ENCODE data around the gene TP53. TPM values are rescaled to one million over a fixed set of nuclear protein-coding genes. Genes with fewer than 3 reads are reported as not detected.

Gene TP53
- total RNA-seq (34.3 TPM), polyA plus RNA-seq (31.9 TPM)
- long read RNA-seq, donor 1, partial matches to known transcripts, result 0 of 1 reads
- long read RNA-seq, donor 1, other reads (novel, unspliced or antisense), result 0 of 1 reads
- long read RNA-seq, donor 2, result 0 reads
- long read RNA-seq, donor 3, transcript TP53-215 (1 exons, 1,112 nt), result major isoform, 11 of 29 reads
- long read RNA-seq, donor 3, transcript TP53-227 (11 exons, 2,579 nt), result minor isoform, 10 of 29 reads
- long read RNA-seq, donor 3, partial matches to known transcripts, result 7 of 29 reads
- long read RNA-seq, donor 3, other reads (novel, unspliced or antisense), result 0 of 29 reads
- long read RNA-seq, donor 4, partial matches to known transcripts, result 0 of 6 reads
- long read RNA-seq, donor 4, other reads (novel, unspliced or antisense), result 0 of 6 reads
- long read RNA-seq, donor 5, transcript TP53-227 (11 exons, 2,579 nt), result major isoform, 9 of 22 reads
- long read RNA-seq, donor 5, transcript TP53-215 (1 exons, 1,112 nt), result minor isoform, 5 of 22 reads
- long read RNA-seq, donor 5, partial matches to known transcripts, result 7 of 22 reads
- long read RNA-seq, donor 5, other reads (novel, unspliced or antisense), result 0 of 22 reads
- long read RNA-seq, donor 6, transcript TP53-215 (1 exons, 1,112 nt), result major isoform, 6 of 11 reads
- long read RNA-seq, donor 6, partial matches to known transcripts, result 0 of 11 reads
- long read RNA-seq, donor 6, other reads (novel, unspliced or antisense), result 0 of 11 reads
- long read RNA-seq, donor 7, transcript TP53-227 (11 exons, 2,579 nt), result major isoform, 7 of 10 reads
- long read RNA-seq, donor 7, partial matches to known transcripts, result 0 of 10 reads
- long read RNA-seq, donor 7, other reads (novel, unspliced or antisense), result 0 of 10 reads
- long read RNA-seq, donor 8, transcript TP53-227 (11 exons, 2,579 nt), result major isoform, 7 of 10 reads
- long read RNA-seq, donor 8, partial matches to known transcripts, result 0 of 10 reads
- long read RNA-seq, donor 8, other reads (novel, unspliced or antisense), result 0 of 10 reads
- long read RNA-seq, donor 9, transcript TP53-227 (11 exons, 2,579 nt), result major isoform, 6 of 8 reads
- long read RNA-seq, donor 9, partial matches to known transcripts, result 0 of 8 reads
- long read RNA-seq, donor 9, other reads (novel, unspliced or antisense), result 0 of 8 reads
- long read RNA-seq, donor 10, transcript TP53-227 (11 exons, 2,579 nt), result major isoform, 8 of 17 reads
- long read RNA-seq, donor 10, partial matches to known transcripts, result 6 of 17 reads
- long read RNA-seq, donor 10, other reads (novel, unspliced or antisense), result 0 of 17 reads

- Histone ChIP-seq H3K36me3 (ENCODE audit: control insufficient read depth in 2 of 2, insufficient read depth in 2 of 2, low read length in 1 of 2) (peaks cover 3 to 14% of the 10 kb centered on the region in 2 donors), H3K27me3 (ENCODE audit: control insufficient read depth in 2 of 2, insufficient read depth in 1 of 2, low read length in 1 of 2) (no peaks in the 10 kb centered on the region), H3K4me3 (ENCODE audit: low read length in 2 of 2) (peak within 1 kb of the TSS; percentile 92 to 93), H3K9me3 (ENCODE audit: control insufficient read depth in 2 of 2, insufficient read depth in 1 of 2, low read length in 1 of 2) (no peaks in the 10 kb centered on the region), H3K27ac (ENCODE audit: low read depth in 1 of 2, low read length in 1 of 2) (peak within 1 kb of the TSS; percentile 99), H3K4me1 (ENCODE audit: control insufficient read depth in 2 of 2, insufficient read depth in 2 of 2, low read length in 2 of 2) (peaks cover 4 to 25% of the 10 kb centered on the region in 2 donors)
- WGBS, result under 1% methylated on average over 30 of the region's 30 CpGs
- DNase-seq (ENCODE audit: low read depth in 6 of 9, low spot score in 9 of 9), result peak; percentile 81 to 97 (median 91)
Measured at GRCh38 chr17:7687072-7687907, at the start of gene TP53. TP53 (minus strand) TSS chr17:7687490; CDS start chr17:7676594, 10,896 bp downstream.

GRCh38 chr17:7732981-7733539 is 45.8 kb upstream of the TP53 start:
- H3K9me3 ChIP-seq (ENCODE audit: control insufficient read depth in 2 of 2, insufficient read depth in 1 of 2, low read length in 1 of 2), result no peaks in the 10 kb centered on the region
- no peak overlapping the region for H3K4me3 ChIP-seq (ENCODE audit: low read length in 2 of 2)
- H3K4me1 ChIP-seq (ENCODE audit: control insufficient read depth in 2 of 2, insufficient read depth in 2 of 2, low read length in 2 of 2), result no peaks in the 10 kb centered on the region
- no peak for DNase-seq (ENCODE audit: low read depth in 6 of 9, low spot score in 9 of 9)
- 90% methylated on average over 14 of the region's 14 CpGs for WGBS
- no peak overlapping the region for H3K27ac ChIP-seq (ENCODE audit: low read depth in 1 of 2, low read length in 1 of 2)
- no peaks in the 10 kb centered on the region for H3K36me3 ChIP-seq (ENCODE audit: control insufficient read depth in 2 of 2, insufficient read depth in 2 of 2, low read length in 1 of 2)
- peaks cover 0 to 11% of the 10 kb centered on the region in 2 donors for H3K27me3 ChIP-seq (ENCODE audit: control insufficient read depth in 2 of 2, insufficient read depth in 1 of 2, low read length in 1 of 2)

GRCh38 chr17:7729816-7730215 is 42.5 kb upstream of the TP53 start:
- H3K4me3 ChIP-seq (ENCODE audit: low read length in 2 of 2), result no peak overlapping the region
- H3K9me3 ChIP-seq (ENCODE audit: control insufficient read depth in 2 of 2, insufficient read depth in 1 of 2, low read length in 1 of 2), result no peaks in the 10 kb centered on the region
- DNase-seq (ENCODE audit: low read depth in 6 of 9, low spot score in 9 of 9), result no peak
- no peaks in the 10 kb centered on the region for H3K36me3 ChIP-seq (ENCODE audit: control insufficient read depth in 2 of 2, insufficient read depth in 2 of 2, low read length in 1 of 2)
- WGBS, result 4% methylated on average over 1 of the region's 1 CpG
- no peaks in the 10 kb centered on the region for H3K4me1 ChIP-seq (ENCODE audit: control insufficient read depth in 2 of 2, insufficient read depth in 2 of 2, low read length in 2 of 2)
- peaks cover 0 to 2% of the 10 kb centered on the region in 2 donors for H3K27me3 ChIP-seq (ENCODE audit: control insufficient read depth in 2 of 2, insufficient read depth in 1 of 2, low read length in 1 of 2)
- no peak overlapping the region for H3K27ac ChIP-seq (ENCODE audit: low read depth in 1 of 2, low read length in 1 of 2)

DNA sequence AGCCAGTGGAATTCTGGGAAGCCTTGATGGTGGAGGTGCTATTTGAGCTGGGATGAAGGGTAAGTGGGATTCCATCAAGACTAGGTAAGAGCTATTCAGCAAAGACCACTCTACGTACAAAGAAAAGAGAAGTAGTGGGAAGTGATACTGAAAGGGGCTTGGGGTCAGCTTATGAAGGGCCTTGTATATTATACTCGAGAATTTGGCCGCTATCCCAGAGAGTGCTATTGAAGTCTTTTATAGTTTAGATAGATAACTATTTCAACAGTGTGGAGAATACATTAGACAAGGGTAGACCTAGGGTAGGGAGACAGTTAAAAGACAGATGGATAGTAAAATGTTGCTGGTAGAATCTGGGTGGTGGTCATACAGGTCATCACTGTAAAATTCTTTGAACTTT is 40.6 kb upstream of the TP53 start:
- 92% methylated on average over 3 of the region's 3 CpGs for WGBS
- Histone ChIP-seq H3K4me1 (ENCODE audit: control insufficient read depth in 2 of 2, insufficient read depth in 2 of 2, low read length in 2 of 2) (no peaks in the 10 kb centered on the region), H3K9me3 (ENCODE audit: control insufficient read depth in 2 of 2, insufficient read depth in 1 of 2, low read length in 1 of 2) (no peaks in the 10 kb centered on the region), H3K27ac (ENCODE audit: low read depth in 1 of 2, low read length in 1 of 2) (no peak overlapping the region), H3K27me3 (ENCODE audit: control insufficient read depth in 2 of 2, insufficient read depth in 1 of 2, low read length in 1 of 2) (peaks cover 0 to 7% of the 10 kb centered on the region in 2 donors), H3K36me3 (ENCODE audit: control insufficient read depth in 2 of 2, insufficient read depth in 2 of 2, low read length in 1 of 2) (no peaks in the 10 kb centered on the region), H3K4me3 (ENCODE audit: low read length in 2 of 2) (no peak overlapping the region)
- DNase-seq (ENCODE audit: low read depth in 6 of 9, low spot score in 9 of 9), result no peak

GRCh38 chr17:7721612-7722011 is 34.3 kb upstream of the TP53 start:
- Histone ChIP-seq H3K27ac (ENCODE audit: low read depth in 1 of 2, low read length in 1 of 2) (no peak overlapping the region), H3K27me3 (ENCODE audit: control insufficient read depth in 2 of 2, insufficient read depth in 1 of 2, low read length in 1 of 2) (peaks cover 14 to 63% of the 10 kb centered on the region in 2 donors), H3K4me3 (ENCODE audit: low read length in 2 of 2) (no peak overlapping the region), H3K9me3 (ENCODE audit: control insufficient read depth in 2 of 2, insufficient read depth in 1 of 2, low read length in 1 of 2) (no peaks in the 10 kb centered on the region), H3K36me3 (ENCODE audit: control insufficient read depth in 2 of 2, insufficient read depth in 2 of 2, low read length in 1 of 2) (no peaks in the 10 kb centered on the region), H3K4me1 (ENCODE audit: control insufficient read depth in 2 of 2, insufficient read depth in 2 of 2, low read length in 2 of 2) (peaks cover 2 to 18% of the 10 kb centered on the region in 2 donors)
- 94% methylated on average over 2 of the region's 2 CpGs for WGBS
- no peak for DNase-seq (ENCODE audit: low read depth in 6 of 9, low spot score in 9 of 9)

- Histone ChIP-seq H3K36me3 (ENCODE audit: control insufficient read depth in 2 of 2, insufficient read depth in 2 of 2, low read length in 1 of 2) (no peaks in the 10 kb centered on the region), H3K4me1 (ENCODE audit: control insufficient read depth in 2 of 2, insufficient read depth in 2 of 2, low read length in 2 of 2) (peaks cover 2 to 22% of the 10 kb centered on the region in 2 donors), H3K4me3 (ENCODE audit: low read length in 2 of 2) (no peak overlapping the region), H3K9me3 (ENCODE audit: control insufficient read depth in 2 of 2, insufficient read depth in 1 of 2, low read length in 1 of 2) (no peaks in the 10 kb centered on the region), H3K27ac (ENCODE audit: low read depth in 1 of 2, low read length in 1 of 2) (no peak overlapping the region), H3K27me3 (ENCODE audit: control insufficient read depth in 2 of 2, insufficient read depth in 1 of 2, low read length in 1 of 2) (peaks cover 18 to 78% of the 10 kb centered on the region in 2 donors)
- no peak for DNase-seq (ENCODE audit: low read depth in 6 of 9, low spot score in 9 of 9)
- WGBS, result 61% methylated on average over 4 of the region's 4 CpGs
Measured at GRCh38 chr17:7720125-7720524, 32.8 kb upstream of the TP53 start.

DNA sequence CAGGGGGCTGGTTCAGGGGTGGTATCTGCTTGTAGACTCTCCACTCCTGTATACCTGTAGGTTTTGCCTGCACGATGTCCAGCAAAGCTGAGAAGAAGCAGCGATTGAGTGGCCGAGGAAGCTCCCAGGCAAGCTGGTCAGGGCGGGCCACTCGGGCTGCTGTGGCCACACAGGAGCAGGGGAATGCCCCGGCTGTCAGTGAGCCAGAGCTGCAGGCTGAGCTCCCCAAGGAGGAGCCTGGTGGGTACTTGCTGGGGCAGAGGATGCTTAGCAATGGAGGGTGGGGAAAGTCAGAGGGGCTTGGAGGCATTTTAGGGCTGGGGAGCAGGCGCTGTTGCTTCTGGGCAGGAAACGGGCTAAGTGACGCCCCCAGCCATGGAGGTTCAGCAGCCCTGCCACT is 32.4 kb upstream of the TP53 start:
- H3K27ac ChIP-seq (ENCODE audit: low read depth in 1 of 2, low read length in 1 of 2), result no peak overlapping the region
- H3K9me3 ChIP-seq (ENCODE audit: control insufficient read depth in 2 of 2, insufficient read depth in 1 of 2, low read length in 1 of 2), result no peaks in the 10 kb centered on the region
- peaks cover 2 to 22% of the 10 kb centered on the region in 2 donors for H3K4me1 ChIP-seq (ENCODE audit: control insufficient read depth in 2 of 2, insufficient read depth in 2 of 2, low read length in 2 of 2)
- H3K36me3 ChIP-seq (ENCODE audit: control insufficient read depth in 2 of 2, insufficient read depth in 2 of 2, low read length in 1 of 2), result no peaks in the 10 kb centered on the region
- 95% methylated on average over 9 of the region's 9 CpGs for WGBS
- no peak for DNase-seq (ENCODE audit: low read depth in 6 of 9, low spot score in 9 of 9)
- no peak overlapping the region for H3K4me3 ChIP-seq (ENCODE audit: low read length in 2 of 2)
- peaks cover 18 to 82% of the 10 kb centered on the region in 2 donors for H3K27me3 ChIP-seq (ENCODE audit: control insufficient read depth in 2 of 2, insufficient read depth in 1 of 2, low read length in 1 of 2)

Data from thymus (tissue), 14 donors.